HCT116 (cell line): Measurements from ENCODE around the gene CCDC174. TPM values are rescaled to one million over a fixed set of nuclear protein-coding genes. Genes with fewer than 3 reads are reported as not detected.

Experiments used
- ATAC-seq: fragments of 200-7000 bp; cut with Tn5 transposase; 2 replicates; pipeline ENCODE4 v1.9.1; 2020; ENCODE audit warnings: mild to moderate bottlenecking, moderate library complexity
- BruUV-seq: library from RNA; stranded (reverse); fragments of 400-500 nt; replicated peaks from 2 replicates; lab custom pipeline; 2021; lab: Mats Ljungman, UMichigan
- CTCF ChIA-PET: fragments of 300-600 bp; sonication (Branson Sonifier 250); formaldehyde crosslinking; loops from one replicate; lab custom pipeline; 2021; ENCODE audit warnings: antibody characterized with exemption; lab: Charles Lee
- POLR2A ChIA-PET: fragments of 300-600, 350-600 bp; sonication (Branson Sonifier 250); formaldehyde crosslinking; loops from one replicate; lab custom pipeline; 2021; ENCODE audit warnings: antibody characterized with exemption; lab: Charles Lee
- RAD21 ChIA-PET, 2 experiments: fragments of 300-600 bp; sonication (Branson Sonifier 250); formaldehyde crosslinking; loops; one replicate each; lab custom pipeline; 2023; ENCODE audit warnings: low total read pairs in 2 of 2; ENCODE audit not compliant: uncharacterized antibody in 2 of 2, unreplicated experiment in 2 of 2, low non-redundant PET in 1 of 2; lab: Charles Lee
- DNase-seq: peaks from one replicate; pipeline ENCODE4 v3.0.0-alpha.2; 2010; ENCODE audit warnings: low read depth, low spot score
- H2AFZ ChIP-seq: fragments of 200-600 bp; shearing (Covaris generic), sonication (generic); 2 replicates; pipeline ENCODE4 v1.6.1; 2017; ENCODE audit warnings: low read depth, mixed run types, mixed read lengths, antibody characterized with exemption, low read length; ENCODE audit not compliant: poor library complexity, severe bottlenecking
- H3K27ac ChIP-seq: 2 replicates; pipeline ENCODE4 v1.5.1; 2012; ENCODE audit warnings: low read depth, low read length
- H3K27me3 ChIP-seq: fragments of 200-600 bp; sonication (generic); 2 replicates; pipeline ENCODE4 v1.6.1; 2016; ENCODE audit warnings: mixed run types, low read length, mixed read lengths; ENCODE audit not compliant: insufficient read depth
- H3K36me3 ChIP-seq, 2 experiments: fragments of 200-500 bp in 1 of 2; fragments of 200-600 bp in 1 of 2; sonication (Bioruptor generic) in 1 of 2; sonication (generic) in 1 of 2; 2 replicates each; pipeline versions ENCODE4 v1.5.1 to v1.6.1; 2014 to 2016; ENCODE audit warnings: low read length in 2 of 2, inconsistent platforms in 1 of 2, mixed read lengths in 1 of 2, mixed run types in 1 of 2; ENCODE audit not compliant: insufficient read depth in 2 of 2, control insufficient read depth in 1 of 2
- H3K4me1 ChIP-seq, 2 experiments: fragments of 200-600 bp in 1 of 2; sonication (generic) in 1 of 2; 2 replicates each; pipeline versions ENCODE4 v1.5.1 to v1.6.1; 2012 to 2017; ENCODE audit warnings: low read length in 2 of 2, inconsistent platforms in 1 of 2, mild to moderate bottlenecking in 1 of 2, mixed read lengths in 1 of 2, mixed run types in 1 of 2, moderate library complexity in 1 of 2; ENCODE audit not compliant: insufficient read depth in 2 of 2, control insufficient read depth in 1 of 2
- H3K4me2 ChIP-seq: fragments of 200-600 bp; sonication (generic); 2 replicates; pipeline ENCODE4 v1.6.1; 2017; ENCODE audit warnings: mixed run types, low read length, mixed read lengths
- H3K4me3 ChIP-seq, 2 experiments: fragments of 200-600 bp in 1 of 2; sonication (generic) in 1 of 2; replicated peaks in 1 of 2; 2 replicates each; pipeline ENCODE4 v1.5.1; 2011 to 2016; ENCODE audit warnings: low read length in 2 of 2, control low read depth in 1 of 2, low read depth in 1 of 2, mild to moderate bottlenecking in 1 of 2, mixed read lengths in 1 of 2, mixed run types in 1 of 2
- H3K79me2 ChIP-seq: fragments of 200-600 bp; sonication (generic); 2 replicates; pipeline ENCODE4 v1.6.1; 2017; ENCODE audit warnings: mild to moderate bottlenecking, mixed run types, low read length, moderate library complexity, mixed read lengths; ENCODE audit not compliant: insufficient read depth
- H3K9ac ChIP-seq: fragments of 200-600 bp; sonication (generic); 2 replicates; pipeline ENCODE4 v1.6.1; 2016; ENCODE audit warnings: low read length, mixed read lengths
- H3K9me2 ChIP-seq: fragments of 200-600 bp; sonication (generic), shearing (Covaris generic); 2 replicates; pipeline ENCODE4 v1.6.1; 2017; ENCODE audit warnings: mixed run types, mild to moderate bottlenecking, moderate library complexity; ENCODE audit not compliant: insufficient read depth
- H3K9me3 ChIP-seq, 2 experiments: fragments of 200-500 bp in 1 of 2; fragments of 200-600 bp in 1 of 2; sonication (Bioruptor generic) in 1 of 2; sonication (generic) in 1 of 2; 2 replicates each; pipeline ENCODE4 v1.6.1; 2014 to 2017; ENCODE audit warnings: low read length in 2 of 2, mixed read lengths in 2 of 2, inconsistent platforms in 1 of 2, low read depth in 1 of 2, mild to moderate bottlenecking in 1 of 2, mixed run types in 1 of 2, moderate library complexity in 1 of 2; ENCODE audit not compliant: control insufficient read depth in 1 of 2, insufficient read depth in 1 of 2
- H4K20me1 ChIP-seq: fragments of 200-600 bp; sonication (generic), shearing (Covaris generic); 2 replicates; pipeline ENCODE4 v1.6.1; 2017; ENCODE audit warnings: mixed run types, mild to moderate bottlenecking, moderate library complexity; ENCODE audit not compliant: insufficient read depth
- CBX3 ChIP-seq: IDR thresholded peaks from 2 replicates; pipeline ENCODE4 v1.6.1; 2012; ENCODE audit warnings: low read depth
- CEBPB ChIP-seq: IDR thresholded peaks from 2 replicates; pipeline ENCODE4 v1.6.1; 2012; ENCODE audit warnings: low read depth
- EGR1 ChIP-seq: IDR thresholded peaks from 2 replicates; pipeline ENCODE4 v1.6.1; 2012; ENCODE audit warnings: low read depth
- ELF1 ChIP-seq: IDR thresholded peaks from 2 replicates; pipeline ENCODE4 v1.6.1; 2012; ENCODE audit warnings: low read depth, borderline replicate concordance
- EZH2 ChIP-seq: fragments of 200-600 bp; sonication (generic); IDR thresholded peaks from 2 replicates; pipeline ENCODE4 v1.6.1; 2017; ENCODE audit warnings: antibody characterized with exemption, mixed run types
- EZH2phosphoT487 ChIP-seq: fragments of 200-600 bp; IDR thresholded peaks from 2 replicates; pipeline ENCODE4 v1.6.1; 2018; ENCODE audit warnings: antibody characterized with exemption, borderline replicate concordance
- FOSL1 ChIP-seq: IDR thresholded peaks from 2 replicates; pipeline ENCODE4 v1.6.1; 2012; ENCODE audit warnings: low read depth
- MAX ChIP-seq: IDR thresholded peaks from 2 replicates; pipeline ENCODE4 v1.6.1; 2012
- POLR2AphosphoS5 ChIP-seq: IDR thresholded peaks from 2 replicates; pipeline ENCODE4 v1.6.1; 2011; ENCODE audit warnings: mild to moderate bottlenecking, low read depth, low read length, moderate library complexity
- RAD21 ChIP-seq: IDR thresholded peaks from 2 replicates; pipeline ENCODE4 v1.6.1; 2012; ENCODE audit warnings: low read depth, mild to moderate bottlenecking
- REST ChIP-seq: IDR thresholded peaks from 2 replicates; pipeline ENCODE4 v1.6.1; 2012; ENCODE audit warnings: low read depth
- SIN3A ChIP-seq: IDR thresholded peaks from 2 replicates; pipeline ENCODE4 v1.6.1; 2012; ENCODE audit warnings: low read depth
- TCF7L2 ChIP-seq: IDR thresholded peaks from 2 replicates; pipeline ENCODE4 v1.7.0; 2011; ENCODE audit warnings: borderline replicate concordance, inconsistent platforms; ENCODE audit not compliant: insufficient read depth, insufficient read length; ENCODE audit errors: extremely low read depth
- ZBTB33 ChIP-seq: IDR thresholded peaks from 2 replicates; pipeline ENCODE4 v1.6.1; 2011; ENCODE audit warnings: mild to moderate bottlenecking, low read length, moderate library complexity; ENCODE audit not compliant: insufficient replicate concordance; ENCODE audit errors: extremely low read depth
- ZFX ChIP-seq: fragments of 450-650 bp; IDR thresholded peaks from 2 replicates; pipeline ENCODE4 v1.6.1; 2017
- ZNF274 ChIP-seq: fragments of 200-500 bp; sonication (Bioruptor generic); IDR thresholded peaks from 2 replicates; pipeline ENCODE4 v1.6.1; 2014; ENCODE audit warnings: mild to moderate bottlenecking, low read depth, low read length, inconsistent platforms
- intact Hi-C: fragments of 100-400 bp; cut with micrococcal nuclease; formaldehyde crosslinking; loops from 2 replicates; pipeline ENCODE4 v1.10.0; 2022
- total RNA-seq: library from RNA; stranded (reverse); gene quantifications from one replicate; pipeline ENCODE4 v1.2.1, GENCODE V29; 2021; ENCODE audit not compliant: unreplicated experiment
- TF ChIP-seq, protein P1 (sequence below): IDR thresholded peaks from 2 replicates; pipeline ENCODE4 v1.6.1; 2012
- TF ChIP-seq, protein P2 (sequence below), 3 experiments: fragments of 200-600 bp in 1 of 3; sonication (generic) in 1 of 3; IDR thresholded peaks in 2 of 3; conservative IDR thresholded peaks in 1 of 3; 2 replicates each; pipeline ENCODE4 v1.5.1; 2012 to 2017; ENCODE audit warnings: low read depth in 2 of 3, low read length in 2 of 3, antibody characterized with exemption in 1 of 3, borderline replicate concordance in 1 of 3, control low read depth in 1 of 3, mild to moderate bottlenecking in 1 of 3, mixed read lengths in 1 of 3, mixed run types in 1 of 3, moderate library complexity in 1 of 3; ENCODE audit not compliant: insufficient read depth in 1 of 3

CCDC174 gene
- total RNA-seq, 1 experiment from 2014 or later, result 15.6 TPM

GRCh38 chr3:14680716-14681115, 29.2 kb downstream of the CCDC174 start:
- no peaks in the 10 kb centered on the region for H3K9me2 ChIP-seq
- H3K4me1 ChIP-seq, result no peaks in the 10 kb centered on the region
- intact Hi-C loops, result no loop called here
- no peaks in the 10 kb centered on the region for H4K20me1 ChIP-seq
- ChIA-PET CTCF (no interaction called here), POLR2A (no interaction called here), RAD21 (no interaction called here)
- no peak overlapping the region for H3K9ac ChIP-seq
- H3K79me2 ChIP-seq, result no peaks in the 10 kb centered on the region
- no peak for TF ChIP-seq EZH2phosphoT487
- TF ChIP-seq ZBTB33, result no peak
- no peak for TF ChIP-seq MAX
- no peak for TF ChIP-seq EZH2
- no peak for TF ChIP-seq EGR1
- TF ChIP-seq ZNF274, result no peak
- TF ChIP-seq SIN3A, result no peak
- no peak for TF ChIP-seq FOSL1
- TF ChIP-seq, protein P1, sequence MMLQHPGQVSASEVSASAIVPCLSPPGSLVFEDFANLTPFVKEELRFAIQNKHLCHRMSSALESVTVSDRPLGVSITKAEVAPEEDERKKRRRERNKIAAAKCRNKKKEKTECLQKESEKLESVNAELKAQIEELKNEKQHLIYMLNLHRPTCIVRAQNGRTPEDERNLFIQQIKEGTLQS, result no peak
- TF ChIP-seq CEBPB, result no peak
- TF ChIP-seq, protein P2, sequence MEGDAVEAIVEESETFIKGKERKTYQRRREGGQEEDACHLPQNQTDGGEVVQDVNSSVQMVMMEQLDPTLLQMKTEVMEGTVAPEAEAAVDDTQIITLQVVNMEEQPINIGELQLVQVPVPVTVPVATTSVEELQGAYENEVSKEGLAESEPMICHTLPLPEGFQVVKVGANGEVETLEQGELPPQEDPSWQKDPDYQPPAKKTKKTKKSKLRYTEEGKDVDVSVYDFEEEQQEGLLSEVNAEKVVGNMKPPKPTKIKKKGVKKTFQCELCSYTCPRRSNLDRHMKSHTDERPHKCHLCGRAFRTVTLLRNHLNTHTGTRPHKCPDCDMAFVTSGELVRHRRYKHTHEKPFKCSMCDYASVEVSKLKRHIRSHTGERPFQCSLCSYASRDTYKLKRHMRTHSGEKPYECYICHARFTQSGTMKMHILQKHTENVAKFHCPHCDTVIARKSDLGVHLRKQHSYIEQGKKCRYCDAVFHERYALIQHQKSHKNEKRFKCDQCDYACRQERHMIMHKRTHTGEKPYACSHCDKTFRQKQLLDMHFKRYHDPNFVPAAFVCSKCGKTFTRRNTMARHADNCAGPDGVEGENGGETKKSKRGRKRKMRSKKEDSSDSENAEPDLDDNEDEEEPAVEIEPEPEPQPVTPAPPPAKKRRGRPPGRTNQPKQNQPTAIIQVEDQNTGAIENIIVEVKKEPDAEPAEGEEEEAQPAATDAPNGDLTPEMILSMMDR (IDR thresholded peaks at IDR 0.05 in 2 of 3, conservative IDR thresholded peaks at IDR 0.05 in 1 of 3; ENCODE audit: borderline replicate concordance in 1 of 3, insufficient read depth in 1 of 3, low read depth in 2 of 3, low read length in 2 of 3), result no peak
- TF ChIP-seq ZFX, result no peak
- no peak for TF ChIP-seq TCF7L2
- no peak for TF ChIP-seq CBX3
- TF ChIP-seq REST, result no peak
- TF ChIP-seq RAD21, result no peak
- TF ChIP-seq POLR2AphosphoS5, result no peak
- no peak for TF ChIP-seq ELF1
- H2AFZ ChIP-seq, result no peak overlapping the region
- H3K27me3 ChIP-seq, result no peaks in the 10 kb centered on the region
- peaks cover 0 to 11% of the 10 kb centered on the region in 2 experiments; a peak in 1 of 4 replicates for H3K9me3 ChIP-seq
- no peaks in the 10 kb centered on the region for H3K36me3 ChIP-seq
- no peak overlapping the region for H3K4me2 ChIP-seq
- DNase-seq (no peak), ATAC-seq (no peak)
- BruUV-seq, result no TSS peak
- no peak overlapping the region for H3K4me3 ChIP-seq
- no peak overlapping the region for H3K27ac ChIP-seq
